ENCODE measurements around the gene TMC1. TPM values are rescaled to one million over a fixed set of nuclear protein-coding genes. Genes with fewer than 3 reads are reported as not detected.

Gene TMC1
- total and polyA plus RNA-seq, 2 donors from 2014 or later, result 0.25 to 1.2 TPM

- Histone ChIP-seq H3K9me3 (ENCODE audit: control insufficient read depth in 2 of 3, insufficient read depth in 1 of 3, low read length in 3 of 3) (no peaks in the 10 kb centered on the region), H3K27ac (ENCODE audit: low read depth in 2 of 2, low read length in 2 of 2) (no peak overlapping the region), H3K4me1 (ENCODE audit: control insufficient read depth in 2 of 3, insufficient read depth in 2 of 3, low read depth in 1 of 3, low read length in 3 of 3) (peaks cover 0 to 4% (median 0%) of the 10 kb centered on the region in 3 donors), H3K9ac (ENCODE audit: low read length in 3 of 3) (no peak overlapping the region), H3K4me3 (ENCODE audit: low read length in 3 of 3) (no peak overlapping the region), H3K27me3 (ENCODE audit: control insufficient read depth, insufficient read depth, low read length) (no peaks in the 10 kb centered on the region), H3K36me3 (ENCODE audit: control insufficient read depth in 2 of 3, insufficient read depth in 3 of 3, low read length in 3 of 3) (no peaks in the 10 kb centered on the region)
- intact Hi-C loops (cut with DNase I), result no loop called here
- no peak for DNase-seq
- TF ChIP-seq CTCF (IDR thresholded peaks at IDR 0.05; ENCODE audit: borderline replicate concordance, extremely low read depth, insufficient read depth), result no peak
- no peak for FAIRE-seq
Measured at GRCh38 chr9:72565535-72565934, 44.1 kb downstream of the TMC1 start.

GRCh38 chr9:72574156-72574810 lies 52.9 kb downstream of the TMC1 start:
- TF ChIP-seq CTCF (IDR thresholded peaks at IDR 0.05; ENCODE audit: borderline replicate concordance, extremely low read depth, insufficient read depth), result no peak
- no peak for FAIRE-seq
- no peak overlapping the region for H3K4me3 ChIP-seq (ENCODE audit: low read length in 3 of 3)
- no peaks in the 10 kb centered on the region for H3K27me3 ChIP-seq (ENCODE audit: control insufficient read depth, insufficient read depth, low read length)
- no peak overlapping the region for H3K27ac ChIP-seq (ENCODE audit: low read depth in 2 of 2, low read length in 2 of 2)
- H3K9me3 ChIP-seq (ENCODE audit: control insufficient read depth in 2 of 3, insufficient read depth in 1 of 3, low read length in 3 of 3), result no peaks in the 10 kb centered on the region
- DNase-seq, result no peak
- intact Hi-C loops (cut with DNase I), result no loop called here
- no peak overlapping the region for H3K9ac ChIP-seq (ENCODE audit: low read length in 3 of 3)
- peaks cover 0 to 7% (median 2%) of the 10 kb centered on the region in 3 donors for H3K4me1 ChIP-seq (ENCODE audit: control insufficient read depth in 2 of 3, insufficient read depth in 2 of 3, low read depth in 1 of 3, low read length in 3 of 3)
- no peaks in the 10 kb centered on the region for H3K36me3 ChIP-seq (ENCODE audit: control insufficient read depth in 2 of 3, insufficient read depth in 3 of 3, low read length in 3 of 3)

- FAIRE-seq, result no peak
- DNase-seq, result no peak
- intact Hi-C loops (cut with DNase I), result no loop called here
Measured at GRCh38 chr9:72575666-72576065, 54.3 kb downstream of the TMC1 start.

More at GRCh38 chr9:72575666-72576065, 54.3 kb downstream of the TMC1 start:
- H3K9ac ChIP-seq (ENCODE audit: low read length in 3 of 3), result no peak overlapping the region
- no peaks in the 10 kb centered on the region for H3K27me3 ChIP-seq (ENCODE audit: control insufficient read depth, insufficient read depth, low read length)
- no peaks in the 10 kb centered on the region for H3K36me3 ChIP-seq (ENCODE audit: control insufficient read depth in 2 of 3, insufficient read depth in 3 of 3, low read length in 3 of 3)
- peaks cover 0 to 3% (median 2%) of the 10 kb centered on the region in 3 donors for H3K4me1 ChIP-seq (ENCODE audit: control insufficient read depth in 2 of 3, insufficient read depth in 2 of 3, low read depth in 1 of 3, low read length in 3 of 3)
- no peak overlapping the region for H3K4me3 ChIP-seq (ENCODE audit: low read length in 3 of 3)
- no peak overlapping the region for H3K27ac ChIP-seq (ENCODE audit: low read depth in 2 of 2, low read length in 2 of 2)
- TF ChIP-seq CTCF (IDR thresholded peaks at IDR 0.05; ENCODE audit: borderline replicate concordance, extremely low read depth, insufficient read depth), result no peak
- no peaks in the 10 kb centered on the region for H3K9me3 ChIP-seq (ENCODE audit: control insufficient read depth in 2 of 3, insufficient read depth in 1 of 3, low read length in 3 of 3)
